NCI-H2081 treated with DMSO at 0.1 percent for 48 hours (cell line): ENCODE measurements around the gene TOMM34.

Source experiments
- DNase-seq: peaks from one replicate; lab custom pipeline; 2025; lab: John Stamatoyannopoulos, UW

TOMM34 gene

GRCh38 chr20:44932916-44933315 is 27.3 kb downstream of the TOMM34 start:
- no peak for DNase-seq

DNA sequence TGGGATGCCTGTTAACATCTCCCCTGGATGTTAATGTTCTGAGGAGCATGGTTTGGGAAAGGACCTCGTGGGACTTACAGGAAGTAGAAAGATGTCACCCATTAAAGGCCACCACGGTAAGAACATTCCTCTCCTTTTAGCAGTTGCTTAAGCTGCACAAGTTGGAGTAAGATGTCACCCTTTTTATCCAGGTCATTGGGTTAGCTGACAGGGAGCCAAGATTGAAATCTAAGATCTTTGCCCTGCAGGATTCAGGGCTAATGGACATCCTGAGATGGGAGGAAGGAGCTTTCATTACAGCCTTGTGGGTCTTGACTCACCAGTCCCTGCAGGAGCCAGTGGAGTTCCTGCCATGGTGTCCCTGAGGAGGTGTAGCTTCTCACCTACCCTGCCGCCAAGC is 28.3 kb downstream of the TOMM34 start:
- DNase-seq, result no peak

DNA sequence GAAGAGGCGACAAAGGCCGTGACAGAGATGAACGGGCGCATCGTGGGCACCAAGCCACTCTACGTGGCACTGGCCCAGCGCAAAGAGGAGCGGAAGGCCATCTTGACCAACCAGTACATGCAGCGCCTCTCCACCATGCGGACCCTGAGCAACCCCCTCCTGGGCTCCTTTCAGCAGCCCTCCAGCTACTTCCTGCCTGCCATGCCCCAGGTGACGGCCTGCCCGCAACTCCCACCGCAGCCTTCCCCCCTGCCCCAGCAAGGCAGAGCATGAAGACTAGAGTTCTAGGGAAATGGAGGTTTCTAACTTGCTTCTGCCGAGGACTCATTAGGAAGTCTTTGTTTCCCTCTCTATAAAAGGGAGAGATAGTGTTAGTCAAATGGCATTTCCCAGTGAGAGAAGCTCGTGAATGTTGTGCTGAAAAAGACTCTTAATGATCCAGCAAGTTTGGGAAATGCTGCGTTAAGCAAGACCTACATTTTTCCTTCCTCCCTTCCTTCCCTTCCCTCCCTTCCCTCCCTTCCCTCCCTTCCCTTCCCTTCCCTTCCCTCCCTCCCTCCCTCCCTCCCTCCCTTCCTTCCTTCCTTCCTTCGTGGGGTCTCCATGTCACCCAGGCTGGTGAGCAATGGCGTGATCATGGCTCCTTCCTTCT is 29.6 kb downstream of the TOMM34 start:
- no peak for DNase-seq

DNA sequence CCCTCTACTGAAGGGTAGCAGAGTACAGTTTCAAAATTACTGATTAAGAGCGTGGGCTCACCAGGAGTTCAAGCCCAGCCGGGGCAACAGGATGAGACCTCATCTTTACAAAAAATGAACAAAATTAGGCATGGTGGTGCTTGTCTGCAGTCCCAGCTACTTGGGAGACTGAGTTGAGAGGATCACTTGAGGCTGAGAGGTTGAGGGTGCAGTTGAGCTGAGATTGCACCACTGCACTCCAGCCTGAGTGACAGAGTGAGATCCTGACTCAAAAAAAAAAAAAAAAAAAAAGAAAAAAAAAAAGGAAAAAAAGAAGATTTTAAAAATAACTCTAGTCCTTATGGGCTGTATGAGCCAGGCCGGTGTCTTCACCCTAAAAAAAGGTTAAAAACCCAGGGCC is 31.6 kb downstream of the TOMM34 start:
- no peak for DNase-seq

- no peak for DNase-seq
These were observed 35.7 kb downstream of the TOMM34 start for GRCh38 chr20:44924541-44924940.

DNA sequence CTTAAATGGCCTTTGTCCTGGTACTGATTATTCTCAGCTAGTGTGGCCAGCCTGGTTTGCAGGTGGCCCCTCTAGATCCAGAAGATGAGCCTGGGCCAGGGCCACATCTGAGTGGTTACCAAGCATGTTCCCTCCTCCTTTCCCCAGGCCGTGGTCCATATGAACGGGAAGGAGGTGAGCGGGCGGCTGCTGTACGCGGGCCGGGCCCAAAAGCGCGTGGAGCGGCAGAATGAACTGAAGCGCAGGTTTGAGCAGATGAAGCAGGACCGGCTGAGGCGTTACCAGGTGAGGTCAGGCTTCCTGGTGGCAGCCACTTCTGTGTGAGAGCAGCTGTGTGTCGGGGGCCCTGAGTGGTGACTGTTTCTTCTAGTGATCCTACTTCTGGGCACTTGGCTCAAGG is 38.8 kb downstream of the TOMM34 start:
- DNase-seq, result no peak

DNA sequence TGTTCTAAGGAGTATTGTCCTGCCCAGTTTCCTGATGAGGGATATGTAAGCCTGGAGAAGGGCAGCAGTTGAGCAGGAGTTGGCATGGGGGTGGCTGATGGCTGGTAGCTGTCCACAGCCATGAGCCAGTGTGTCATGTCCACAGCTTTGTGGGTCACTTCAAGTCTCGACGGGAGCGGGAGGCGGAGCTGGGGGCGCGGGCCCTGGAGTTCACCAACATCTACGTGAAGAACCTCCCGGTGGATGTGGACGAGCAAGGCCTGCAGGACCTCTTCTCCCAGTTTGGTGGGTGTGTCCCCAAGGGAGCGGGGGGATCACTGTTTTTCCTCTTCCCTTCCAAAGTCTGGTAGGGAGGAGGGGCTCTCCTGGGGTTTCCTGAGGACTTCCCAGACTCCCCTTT is 41.4 kb downstream of the TOMM34 start:
- no peak for DNase-seq

GRCh38 chr20:44918342-44918741 is 41.9 kb downstream of the TOMM34 start:
- no peak for DNase-seq

DNA sequence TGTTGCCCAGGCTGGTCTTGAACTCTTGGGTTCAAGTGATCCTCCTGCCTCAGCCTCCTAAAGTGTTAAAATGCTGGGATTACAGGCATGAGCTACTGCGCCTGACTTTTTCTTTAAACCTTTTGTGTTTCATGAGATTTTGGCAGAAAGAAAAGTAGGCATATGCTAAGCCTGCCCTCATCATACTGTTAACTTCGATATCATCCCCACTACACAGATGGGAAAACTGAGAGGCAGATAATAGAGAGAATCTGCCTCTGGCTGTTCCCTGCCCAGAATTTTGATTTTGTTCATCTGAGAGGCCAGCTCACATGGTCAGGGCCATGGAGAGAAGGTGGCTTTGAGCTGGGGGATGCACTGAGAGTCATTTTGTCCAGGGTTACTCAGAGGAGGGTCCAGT is 42.8 kb downstream of the TOMM34 start:
- no peak for DNase-seq

- no peak for DNase-seq
These were observed 43.6 kb downstream of the TOMM34 start for GRCh38 chr20:44916586-44916985.

DNA sequence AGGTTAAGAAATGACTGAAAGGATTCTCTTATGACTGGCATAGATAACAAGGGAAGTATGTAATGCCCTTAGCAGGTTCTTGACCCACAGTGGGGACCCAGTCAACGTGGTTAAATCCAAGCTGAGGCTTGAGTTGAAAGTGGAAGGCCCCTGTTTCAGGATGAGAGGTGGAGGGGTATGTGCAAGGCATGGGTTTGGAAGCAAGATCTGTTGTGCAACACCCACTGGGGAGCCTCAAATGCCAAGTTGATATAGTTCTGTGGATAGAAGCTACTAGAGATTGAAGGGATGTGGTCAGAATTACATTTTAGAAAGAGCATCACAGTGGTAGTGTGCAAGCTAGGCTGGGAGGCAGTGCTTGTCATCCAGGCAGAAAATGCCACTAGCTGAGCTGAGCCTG is 45.3 kb downstream of the TOMM34 start:
- no peak for DNase-seq

- DNase-seq, result no peak
These were observed 48.0 kb downstream of the TOMM34 start for GRCh38 chr20:44912189-44912588.

DNA sequence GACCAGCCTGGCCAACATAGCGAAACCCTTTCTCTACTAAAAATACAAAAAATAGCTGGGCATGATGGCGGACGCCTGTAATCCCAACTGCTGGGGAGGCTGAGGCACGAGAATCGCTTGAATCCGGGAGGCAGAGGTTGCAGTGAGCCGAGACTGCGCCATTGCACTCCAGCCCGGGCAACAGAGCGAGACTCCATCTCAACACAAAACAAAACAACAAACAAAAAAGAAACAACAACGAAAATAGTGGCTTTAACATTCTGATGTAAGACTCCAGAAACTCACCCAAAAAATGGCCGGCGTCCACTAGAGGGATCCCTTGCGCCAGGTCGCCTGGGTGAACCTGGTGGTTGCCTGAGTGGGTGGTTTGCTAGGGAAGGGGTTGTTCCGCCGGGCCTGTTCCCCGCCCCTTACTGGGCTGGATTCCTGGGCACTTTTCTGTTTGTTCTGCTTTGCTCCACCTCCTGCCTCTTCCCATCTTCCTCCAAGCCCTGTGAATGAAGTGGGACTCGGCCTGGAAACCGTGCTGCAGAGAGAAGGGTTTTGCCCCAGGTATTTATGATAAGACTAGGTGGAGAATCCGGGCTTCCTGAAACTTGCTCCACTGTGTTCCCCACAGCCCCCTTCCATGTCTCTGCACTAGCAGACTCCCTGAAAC is 48.8 kb downstream of the TOMM34 start:
- DNase-seq, result no peak

- DNase-seq, result no peak
These were observed 49.4 kb downstream of the TOMM34 start for GRCh38 chr20:44910690-44911262.

GRCh38 chr20:44909872-44910689 is 50.1 kb downstream of the TOMM34 start, which contains the start of gene PABPC1L:
Gene PABPC1L, plus strand, starts transcription at chr20:44910060. Its CDS starts 84 bp downstream, at chr20:44910144.
- no peak for DNase-seq

- no peak for DNase-seq
These were observed 51.0 kb downstream of the TOMM34 start for GRCh38 chr20:44908987-44909871.

DNA sequence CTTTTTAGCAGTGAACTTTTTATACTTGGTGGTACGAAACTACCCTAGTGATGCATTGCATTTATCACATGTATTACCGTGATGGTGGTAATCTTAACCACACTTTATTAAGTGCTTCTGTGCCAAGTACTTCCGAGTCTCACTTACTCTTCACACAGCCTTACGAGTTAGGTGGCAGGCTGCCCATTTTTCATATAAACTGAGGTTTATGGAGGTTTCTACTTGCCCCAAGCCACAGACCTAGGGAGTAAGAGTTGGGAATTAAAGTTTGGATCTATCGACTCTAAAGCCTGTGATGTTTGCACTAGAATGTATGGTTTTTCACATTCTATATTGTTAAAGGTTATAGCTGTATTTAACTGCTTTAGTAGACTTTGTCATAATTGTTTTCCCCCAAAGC is 55.8 kb downstream of the TOMM34 start:
- no peak for DNase-seq

GRCh38 chr20:44901974-44902373 is 58.2 kb downstream of the TOMM34 start:
- no peak for DNase-seq

DNA sequence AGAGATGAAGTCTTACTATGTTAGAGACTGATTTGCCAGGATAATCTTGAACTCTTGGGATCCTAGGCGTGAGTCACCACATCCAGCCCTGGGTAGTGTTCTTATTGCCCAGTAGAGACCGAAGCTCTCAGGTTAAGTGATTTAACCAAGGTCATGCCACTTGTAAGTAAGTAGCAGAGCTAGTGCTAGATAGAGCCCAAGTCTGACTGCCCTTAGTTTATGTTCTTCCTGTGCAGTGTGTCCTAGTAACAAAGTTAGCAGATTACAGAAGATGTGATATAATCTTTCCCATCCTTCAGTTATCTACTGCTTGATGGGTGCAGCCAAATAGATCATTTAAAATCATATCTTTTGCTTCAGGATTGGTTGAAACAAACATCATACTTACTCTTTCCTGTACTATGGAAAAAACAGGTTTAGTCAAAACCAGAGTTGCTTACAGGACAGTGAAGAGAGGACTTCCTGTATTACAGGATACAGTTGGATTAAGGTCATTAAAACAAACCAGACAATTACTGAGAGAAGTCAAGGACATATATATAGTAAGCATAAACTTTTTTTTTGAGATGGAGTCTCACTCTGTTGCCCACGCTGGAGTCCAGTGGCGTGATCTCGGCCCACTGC is 59.9 kb downstream of the TOMM34 start:
- DNase-seq, result no peak

GRCh38 chr20:44897133-44897532 is 63.1 kb downstream of the TOMM34 start:
- no peak for DNase-seq

- no peak for DNase-seq
These were observed 63.6 kb downstream of the TOMM34 start for GRCh38 chr20:44896583-44896982.
